ENCODE data around the gene ATP6V1F.
A peak's percentile ranks its signal among the peaks of the same experiment; 100 is the strongest.

The ATP6V1F gene

GRCh38 chr7:128882134-128882533 lies 19.5 kb downstream of the ATP6V1F start:
- no peak for DNase-seq (ENCODE audit: low read depth in 2 of 2)

GRCh38 chr7:128883622-128884448 lies 21.2 kb downstream of the ATP6V1F start:
- peak; percentile 53 to 61 for DNase-seq (ENCODE audit: low read depth in 2 of 2)

- no peak for DNase-seq (ENCODE audit: low read depth in 2 of 2)
Observed at GRCh38 chr7:128884561-128885369, 22.1 kb downstream of the ATP6V1F start.

GRCh38 chr7:128885370-128886187 lies 22.9 kb downstream of the ATP6V1F start:
- DNase-seq (ENCODE audit: low read depth in 2 of 2): no peak

- DNase-seq (ENCODE audit: low read depth in 2 of 2): no peak
Observed at GRCh38 chr7:128886391-128887168, 23.9 kb downstream of the ATP6V1F start.

- DNase-seq (ENCODE audit: low read depth in 2 of 2): no peak
Observed at GRCh38 chr7:128887169-128888038, 24.7 kb downstream of the ATP6V1F start.

- no peak for DNase-seq (ENCODE audit: low read depth in 2 of 2)
Observed at GRCh38 chr7:128888039-128888755, 25.5 kb downstream of the ATP6V1F start.

GRCh38 chr7:128888756-128889095 lies 26.1 kb downstream of the ATP6V1F start:
- DNase-seq (ENCODE audit: low read depth in 2 of 2): no peak

GRCh38 chr7:128889121-128889520 lies 26.5 kb downstream of the ATP6V1F start:
- DNase-seq (ENCODE audit: low read depth in 2 of 2): no peak

GRCh38 chr7:128890306-128891109 lies 27.9 kb downstream of the ATP6V1F start:
- DNase-seq (ENCODE audit: low read depth in 2 of 2): no peak

- DNase-seq (ENCODE audit: low read depth in 2 of 2): no peak
Observed at GRCh38 chr7:128891110-128891941, 28.7 kb downstream of the ATP6V1F start.

- no peak for DNase-seq (ENCODE audit: low read depth in 2 of 2)
Observed at GRCh38 chr7:128891942-128892269, 29.2 kb downstream of the ATP6V1F start.

- no peak for DNase-seq (ENCODE audit: low read depth in 2 of 2)
Observed at GRCh38 chr7:128892521-128893250, 30.0 kb downstream of the ATP6V1F start.

GRCh38 chr7:128893251-128894100 lies 30.8 kb downstream of the ATP6V1F start:
- no peak for DNase-seq (ENCODE audit: low read depth in 2 of 2)

GRCh38 chr7:128894101-128894440 lies 31.4 kb downstream of the ATP6V1F start:
- no peak for DNase-seq (ENCODE audit: low read depth in 2 of 2)

GRCh38 chr7:128895320-128895719 lies 32.7 kb downstream of the ATP6V1F start:
- DNase-seq (ENCODE audit: low read depth in 2 of 2): no peak

- DNase-seq (ENCODE audit: low read depth in 2 of 2): no peak
Observed at GRCh38 chr7:128899392-128899791, 36.7 kb downstream of the ATP6V1F start.
